Keratinocyte (primary cell): ENCODE measurements around the gene UNG.

ENCODE experiments used
- EZH2 ChIP-seq: IDR thresholded peaks from one replicate; pipeline ENCODE4 v1.6.1; 2012; ENCODE audit warnings: inconsistent platforms, mild to moderate bottlenecking, low read length, moderate library complexity
- TF ChIP-seq, protein P1 (sequence below), 3 experiments: IDR thresholded peaks in 1 of 3; conservative IDR thresholded peaks in 1 of 3; optimal IDR thresholded peaks in 1 of 3; 2 replicates in 2 of 3; 3 replicates in 1 of 3; pipeline versions ENCODE3 to v1.5.1; 2011; ENCODE audit warnings: low read length in 3 of 3, mild to moderate bottlenecking in 3 of 3, moderate library complexity in 2 of 3, control low read depth in 1 of 3, inconsistent platforms in 1 of 3; ENCODE audit not compliant: insufficient read depth in 2 of 3; ENCODE audit errors: extremely low read depth in 1 of 3

DNA sequence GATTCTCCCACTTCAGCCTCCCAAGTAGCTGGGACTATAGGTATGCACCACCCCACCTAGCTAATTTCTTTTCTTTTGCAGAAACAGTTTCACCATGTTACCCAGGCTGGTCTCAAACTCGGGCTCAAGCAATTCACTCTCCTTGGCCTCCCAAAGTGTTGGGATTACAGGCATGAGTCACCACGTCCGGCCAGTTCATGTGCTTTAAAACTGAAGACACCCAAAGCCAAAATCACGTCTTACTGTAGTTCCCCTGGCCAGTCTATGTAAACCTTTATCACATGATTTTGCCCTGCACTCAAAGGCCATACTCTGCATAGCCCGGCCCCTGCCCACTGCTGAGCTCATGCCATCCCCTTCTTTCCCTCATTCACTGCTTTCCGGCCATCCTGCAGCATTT lies 8.6 kb upstream of the UNG start:
- TF ChIP-seq EZH2 = no peak
- TF ChIP-seq, protein P1, sequence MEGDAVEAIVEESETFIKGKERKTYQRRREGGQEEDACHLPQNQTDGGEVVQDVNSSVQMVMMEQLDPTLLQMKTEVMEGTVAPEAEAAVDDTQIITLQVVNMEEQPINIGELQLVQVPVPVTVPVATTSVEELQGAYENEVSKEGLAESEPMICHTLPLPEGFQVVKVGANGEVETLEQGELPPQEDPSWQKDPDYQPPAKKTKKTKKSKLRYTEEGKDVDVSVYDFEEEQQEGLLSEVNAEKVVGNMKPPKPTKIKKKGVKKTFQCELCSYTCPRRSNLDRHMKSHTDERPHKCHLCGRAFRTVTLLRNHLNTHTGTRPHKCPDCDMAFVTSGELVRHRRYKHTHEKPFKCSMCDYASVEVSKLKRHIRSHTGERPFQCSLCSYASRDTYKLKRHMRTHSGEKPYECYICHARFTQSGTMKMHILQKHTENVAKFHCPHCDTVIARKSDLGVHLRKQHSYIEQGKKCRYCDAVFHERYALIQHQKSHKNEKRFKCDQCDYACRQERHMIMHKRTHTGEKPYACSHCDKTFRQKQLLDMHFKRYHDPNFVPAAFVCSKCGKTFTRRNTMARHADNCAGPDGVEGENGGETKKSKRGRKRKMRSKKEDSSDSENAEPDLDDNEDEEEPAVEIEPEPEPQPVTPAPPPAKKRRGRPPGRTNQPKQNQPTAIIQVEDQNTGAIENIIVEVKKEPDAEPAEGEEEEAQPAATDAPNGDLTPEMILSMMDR (optimal IDR thresholded peaks at IDR 0.05 in 1 of 3, IDR thresholded peaks at IDR 0.05 in 1 of 3, conservative IDR thresholded peaks at IDR 0.05 in 1 of 3; ENCODE audit: extremely low read depth in 1 of 3, insufficient read depth in 2 of 3, low read length in 3 of 3) = no peak
